Spleen (tissue), 11 donors: ENCODE results near the gene BRF1. TPM values are rescaled to one million over a fixed set of nuclear protein-coding genes. Genes with fewer than 3 reads are reported as not detected.

Experiments
- DNase-seq: peaks from one replicate; pipeline ENCODE4 v3.0.0-alpha.2; 2020
- H3K27ac ChIP-seq, 8 donors: fragments of 200-600 bp; sonication (generic) in 7 of 8; 1 replicate in 4 of 8; 2 replicates in 4 of 8; pipeline versions ENCODE4 v1.5.0 to v1.8.0; 2016 to 2021; ENCODE audit warnings: inconsistent platforms in 4 of 8, mild to moderate bottlenecking in 4 of 8, moderate library complexity in 1 of 8
- H3K27me3 ChIP-seq, 7 donors: fragments of 200-600 bp; sonication (generic) in 6 of 7; replicated peaks in 1 of 7; 1 replicate in 4 of 7; 2 replicates in 3 of 7; pipeline versions ENCODE4 v1.5.0 to v1.8.0; 2016 to 2021; ENCODE audit warnings: inconsistent platforms in 3 of 7, mild to moderate bottlenecking in 1 of 7
- H3K36me3 ChIP-seq, 6 donors: fragments of 200-600 bp; sonication (generic) in 5 of 6; 1 replicate in 4 of 6; 2 replicates in 2 of 6; pipeline versions ENCODE4 v1.5.0 to v1.8.0; 2016 to 2021; ENCODE audit warnings: inconsistent platforms in 2 of 6
- H3K4me1 ChIP-seq, 6 donors: fragments of 200-600 bp; sonication (generic) in 5 of 6; 1 replicate in 3 of 6; 2 replicates in 3 of 6; pipeline versions ENCODE4 v1.5.0 to v1.8.0; 2016 to 2021; ENCODE audit warnings: inconsistent platforms in 3 of 6
- H3K4me3 ChIP-seq, 8 donors: fragments of 200-600 bp; sonication (generic) in 7 of 8; 1 replicate in 4 of 8; 2 replicates in 4 of 8; pipeline versions ENCODE4 v1.5.0 to v1.8.0; 2016 to 2021; ENCODE audit warnings: inconsistent platforms in 4 of 8, mild to moderate bottlenecking in 4 of 8, moderate library complexity in 2 of 8
- H3K9me3 ChIP-seq, 8 donors: fragments of 200-600 bp; sonication (generic) in 7 of 8; 1 replicate in 4 of 8; 2 replicates in 4 of 8; pipeline versions ENCODE4 v1.5.0 to v1.8.0; 2016 to 2021; ENCODE audit warnings: inconsistent platforms in 4 of 8
- POLR2A ChIP-seq, 3 donors: fragments of 450-650 bp; IDR thresholded peaks; one replicate each; pipeline ENCODE4 v1.5.1; 2017; ENCODE audit warnings: antibody characterized with exemption in 3 of 3, mild to moderate bottlenecking in 1 of 3
- POLR2AphosphoS5 ChIP-seq, 3 donors: sonication (generic); formaldehyde crosslinking; IDR thresholded peaks; one replicate each; pipeline ENCODE4 v1.5.1; 2017; ENCODE audit warnings: antibody characterized with exemption in 3 of 3
- WGBS, 5 donors: extraction: QIAGEN DNeasy Blood & Tissue Kit in 3 of 5; methylation state at CpG; one replicate each; pipeline versions ENCODE4 v1.1.5 to v1.1.7; 2013 to 2018; 5-methylcytosine and 5-hydroxymethylcytosine counted together
- intact Hi-C: fragments of 100-400 bp; cut with DNase I; formaldehyde crosslinking; loops from one replicate; pipeline ENCODE4 v1.15.0; 2023; ENCODE audit warnings: low total_unique reads
- polyA plus RNA-seq, 3 donors: library from polyadenylated mRNA; stranded (reverse); fragments of 200-250 nt; gene quantifications; one replicate each; pipeline ENCODE4 v1.2.1, GENCODE V29; 2013
- total RNA-seq, 7 donors: library from RNA; depleted of rRNA in 3 of 7; stranded (reverse); fragments of >200 nt in 3 of 7; fragmentation: NEBNext Ultra II Directional in 4 of 7; extraction: Animal tissue kit (Norgen Biotek cat#: 25700) in 4 of 7; gene quantifications; one replicate each; pipeline versions ENCODE4 v1.1.0 to v1.2.1, GENCODE V29; 2016 to 2021
- TF ChIP-seq, protein P1 (sequence below), 11 experiments: fragments of 200-600 bp in 7 of 11; fragments of 450-650 bp in 4 of 11; sonication (generic) in 4 of 11; IDR thresholded peaks in 8 of 11; conservative IDR thresholded peaks in 3 of 11; 1 replicate in 7 of 11; 2 replicates in 4 of 11; pipeline versions ENCODE4 v1.4.0 to v1.8.0; 2016 to 2021; ENCODE audit warnings: antibody characterized with exemption in 11 of 11, inconsistent platforms in 4 of 11, mild to moderate bottlenecking in 1 of 11
- donor health status: healthy with polysubstance abuse.
- donor health status: DM: no; HTN: no; CAD: no; lungs with moderate emphysema.
- donor health status: DM: no; HTN: no; CAD: no.
- donor health status: Bipolar disorder and iron deficiency.
- donor health status: healthy.
- donor health status: DM: no; HTN: no; CAD: no.
- donor health status: DM: yes; HTN: yes; CAD: no.

Gene BRF1
- total and polyA plus RNA-seq, 10 donors = 16.2 to 71.2 (median 49.8) TPM

GRCh38 chr14:105193916-105194782 lies 106.7 kb downstream of the BRF1 start:
- H3K9me3 ChIP-seq = no peaks in the 10 kb centered on the region
- no peak for DNase-seq
- H3K4me1 ChIP-seq = peaks cover 22 to 65% (median 53%) of the 10 kb centered on the region in 6 donors
- intact Hi-C loops = no loop called here
- H3K4me3 ChIP-seq = peak overlapping the region in 1 of 8 donors; percentile 25
- H3K27me3 ChIP-seq = peaks cover 0 to 79% (median 30%) of the 10 kb centered on the region in 7 donors
- no peak for TF ChIP-seq POLR2AphosphoS5 (IDR thresholded peaks at IDR 0.05)
- TF ChIP-seq POLR2A (IDR thresholded peaks at IDR 0.05) = no peak
- TF ChIP-seq, protein P1, sequence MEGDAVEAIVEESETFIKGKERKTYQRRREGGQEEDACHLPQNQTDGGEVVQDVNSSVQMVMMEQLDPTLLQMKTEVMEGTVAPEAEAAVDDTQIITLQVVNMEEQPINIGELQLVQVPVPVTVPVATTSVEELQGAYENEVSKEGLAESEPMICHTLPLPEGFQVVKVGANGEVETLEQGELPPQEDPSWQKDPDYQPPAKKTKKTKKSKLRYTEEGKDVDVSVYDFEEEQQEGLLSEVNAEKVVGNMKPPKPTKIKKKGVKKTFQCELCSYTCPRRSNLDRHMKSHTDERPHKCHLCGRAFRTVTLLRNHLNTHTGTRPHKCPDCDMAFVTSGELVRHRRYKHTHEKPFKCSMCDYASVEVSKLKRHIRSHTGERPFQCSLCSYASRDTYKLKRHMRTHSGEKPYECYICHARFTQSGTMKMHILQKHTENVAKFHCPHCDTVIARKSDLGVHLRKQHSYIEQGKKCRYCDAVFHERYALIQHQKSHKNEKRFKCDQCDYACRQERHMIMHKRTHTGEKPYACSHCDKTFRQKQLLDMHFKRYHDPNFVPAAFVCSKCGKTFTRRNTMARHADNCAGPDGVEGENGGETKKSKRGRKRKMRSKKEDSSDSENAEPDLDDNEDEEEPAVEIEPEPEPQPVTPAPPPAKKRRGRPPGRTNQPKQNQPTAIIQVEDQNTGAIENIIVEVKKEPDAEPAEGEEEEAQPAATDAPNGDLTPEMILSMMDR (IDR thresholded peaks at IDR 0.05 in 8 of 11, conservative IDR thresholded peaks at IDR 0.05 in 3 of 11) = no peak
- H3K27ac ChIP-seq = peak overlapping the region in 4 of 8 donors; percentile 15 to 57 (median 39)
- WGBS, 5 donors = 41 to 48% (median 46%) methylated on average over 13 to 17 of the region's 17 CpGs
- H3K36me3 ChIP-seq = no peaks in the 10 kb centered on the region

DNA sequence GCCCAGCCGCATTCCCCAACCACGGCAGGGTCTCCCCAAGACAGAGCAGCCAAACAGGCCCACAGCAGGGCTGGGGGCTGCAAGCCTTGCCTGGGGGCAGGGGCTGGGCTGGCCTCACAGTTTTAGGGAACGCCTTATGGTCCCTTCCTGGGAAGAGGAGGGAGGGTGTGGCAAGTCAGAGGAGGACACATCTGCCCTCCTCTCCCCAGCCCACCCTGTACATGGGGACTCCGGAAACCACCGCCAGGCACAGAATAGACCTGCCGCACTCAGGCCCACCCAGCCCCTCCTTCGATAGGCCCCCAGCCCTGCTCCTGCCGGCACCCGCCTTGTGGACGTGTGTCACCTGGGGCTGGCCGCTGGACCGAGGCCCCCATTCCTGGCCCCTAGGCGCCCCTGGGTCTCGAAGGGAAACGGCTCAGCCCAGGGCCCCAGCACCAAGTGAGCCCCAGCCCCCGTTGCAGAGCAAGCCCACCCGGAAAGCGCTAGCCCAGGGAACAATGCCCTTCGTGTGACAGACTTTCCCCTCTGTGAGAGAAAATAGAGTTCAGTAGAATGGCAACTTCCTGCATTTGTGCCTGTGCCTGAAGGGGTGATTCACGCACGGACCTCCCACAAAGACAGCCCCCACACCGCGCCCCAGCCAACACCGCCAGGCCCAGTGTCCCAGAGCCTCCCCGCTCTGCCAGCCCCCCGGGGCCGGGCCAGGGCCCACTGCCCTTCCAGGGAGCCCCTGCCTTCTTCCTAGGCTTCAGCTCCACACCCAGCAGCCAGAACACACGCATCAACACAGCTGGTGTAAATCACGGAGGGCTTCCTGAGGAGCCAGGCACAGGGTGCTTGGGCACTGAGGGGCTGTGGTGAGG lies 107.7 kb downstream of the BRF1 start:
- WGBS, 5 donors = 7 to 29% (median 11%) methylated on average over 4 to 29 of the region's 29 CpGs
- Histone ChIP-seq H3K4me1 (peaks cover 22 to 55% (median 46%) of the 10 kb centered on the region in 6 donors), H3K36me3 (no peaks in the 10 kb centered on the region), H3K27me3 (peaks cover 0 to 72% (median 30%) of the 10 kb centered on the region in 7 donors), H3K27ac (peak overlapping the region in 4 of 8 donors; percentile 15 to 57 (median 32)), H3K4me3 (peak overlapping the region in 1 of 8 donors; percentile 25), H3K9me3 (peaks cover 0 to 7% (median 5%) of the 10 kb centered on the region in 8 donors)
- no peak for DNase-seq
- TF ChIP-seq, protein P1 (IDR thresholded peaks at IDR 0.05 in 8 of 11, conservative IDR thresholded peaks at IDR 0.05 in 3 of 11) = no peak
- TF ChIP-seq POLR2A (IDR thresholded peaks at IDR 0.05) (no peak), POLR2AphosphoS5 (IDR thresholded peaks at IDR 0.05) (peak in 2 of 3 donors; percentile 29 to 34)
- intact Hi-C loops = no loop called here

- peaks cover 0 to 13% (median 7%) of the 10 kb centered on the region in 8 donors for H3K9me3 ChIP-seq
- H3K27me3 ChIP-seq = peaks cover 0 to 40% (median 8%) of the 10 kb centered on the region in 7 donors
- H3K27ac ChIP-seq = no peak overlapping the region
- no peaks in the 10 kb centered on the region for H3K36me3 ChIP-seq
- intact Hi-C loops = no loop called here
- no peak overlapping the region for H3K4me3 ChIP-seq
- 72 to 86% (median 75%) methylated on average over 8 to 14 of the region's 14 CpGs for WGBS, 5 donors
- no peak for DNase-seq
- H3K4me1 ChIP-seq = peaks cover 2 to 5% (median 4%) of the 10 kb centered on the region in 6 donors
- TF ChIP-seq POLR2AphosphoS5 (IDR thresholded peaks at IDR 0.05) (no peak), POLR2A (IDR thresholded peaks at IDR 0.05) (no peak)
- TF ChIP-seq, protein P1 (IDR thresholded peaks at IDR 0.05 in 8 of 11, conservative IDR thresholded peaks at IDR 0.05 in 3 of 11) = no peak
These were observed 112.8 kb downstream of the BRF1 start for GRCh38 chr14:105187935-105188524.
